ENCODE data around the gene NFIA. TPM values are rescaled to one million over a fixed set of nuclear protein-coding genes. Genes with fewer than 3 reads are reported as not detected.

Gene NFIA
- total and polyA plus RNA-seq, 12 donors: 11.2 to 117 (median 92.5) TPM

GRCh38 chr1:61084491-61085031 is 2.2 kb downstream of the NFIA start:
- H3K27me3 ChIP-seq: no peaks in the 10 kb centered on the region
- peak overlapping the region; percentile 92 to 99 (median 98) for H3K27ac ChIP-seq
- ATAC-seq (no peak), DNase-seq (no peak)
- TF ChIP-seq, protein P1, sequence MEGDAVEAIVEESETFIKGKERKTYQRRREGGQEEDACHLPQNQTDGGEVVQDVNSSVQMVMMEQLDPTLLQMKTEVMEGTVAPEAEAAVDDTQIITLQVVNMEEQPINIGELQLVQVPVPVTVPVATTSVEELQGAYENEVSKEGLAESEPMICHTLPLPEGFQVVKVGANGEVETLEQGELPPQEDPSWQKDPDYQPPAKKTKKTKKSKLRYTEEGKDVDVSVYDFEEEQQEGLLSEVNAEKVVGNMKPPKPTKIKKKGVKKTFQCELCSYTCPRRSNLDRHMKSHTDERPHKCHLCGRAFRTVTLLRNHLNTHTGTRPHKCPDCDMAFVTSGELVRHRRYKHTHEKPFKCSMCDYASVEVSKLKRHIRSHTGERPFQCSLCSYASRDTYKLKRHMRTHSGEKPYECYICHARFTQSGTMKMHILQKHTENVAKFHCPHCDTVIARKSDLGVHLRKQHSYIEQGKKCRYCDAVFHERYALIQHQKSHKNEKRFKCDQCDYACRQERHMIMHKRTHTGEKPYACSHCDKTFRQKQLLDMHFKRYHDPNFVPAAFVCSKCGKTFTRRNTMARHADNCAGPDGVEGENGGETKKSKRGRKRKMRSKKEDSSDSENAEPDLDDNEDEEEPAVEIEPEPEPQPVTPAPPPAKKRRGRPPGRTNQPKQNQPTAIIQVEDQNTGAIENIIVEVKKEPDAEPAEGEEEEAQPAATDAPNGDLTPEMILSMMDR (IDR thresholded peaks at IDR 0.05): no peak
- intact Hi-C loops (cut with DNase I): loop anchor here in 8 of 10 donors (5.0 to 10.0 kb wide), 11 partner anchors 32 to 370 kb away; no protein-coding TSS in a partner anchor
- 9 to 10% methylated on average over 5 of the region's 5 CpGs for WGBS, 2 donors
- peak overlapping the region; percentile 77 to 98 (median 86) for H3K4me3 ChIP-seq
- no peaks in the 10 kb centered on the region for H3K9me3 ChIP-seq
- H3K36me3 ChIP-seq: peaks cover 0 to 17% (median 11%) of the 10 kb centered on the region in 9 donors
- peaks cover under 1 to 73% (median 57%) of the 10 kb centered on the region in 9 donors for H3K4me1 ChIP-seq

DNA sequence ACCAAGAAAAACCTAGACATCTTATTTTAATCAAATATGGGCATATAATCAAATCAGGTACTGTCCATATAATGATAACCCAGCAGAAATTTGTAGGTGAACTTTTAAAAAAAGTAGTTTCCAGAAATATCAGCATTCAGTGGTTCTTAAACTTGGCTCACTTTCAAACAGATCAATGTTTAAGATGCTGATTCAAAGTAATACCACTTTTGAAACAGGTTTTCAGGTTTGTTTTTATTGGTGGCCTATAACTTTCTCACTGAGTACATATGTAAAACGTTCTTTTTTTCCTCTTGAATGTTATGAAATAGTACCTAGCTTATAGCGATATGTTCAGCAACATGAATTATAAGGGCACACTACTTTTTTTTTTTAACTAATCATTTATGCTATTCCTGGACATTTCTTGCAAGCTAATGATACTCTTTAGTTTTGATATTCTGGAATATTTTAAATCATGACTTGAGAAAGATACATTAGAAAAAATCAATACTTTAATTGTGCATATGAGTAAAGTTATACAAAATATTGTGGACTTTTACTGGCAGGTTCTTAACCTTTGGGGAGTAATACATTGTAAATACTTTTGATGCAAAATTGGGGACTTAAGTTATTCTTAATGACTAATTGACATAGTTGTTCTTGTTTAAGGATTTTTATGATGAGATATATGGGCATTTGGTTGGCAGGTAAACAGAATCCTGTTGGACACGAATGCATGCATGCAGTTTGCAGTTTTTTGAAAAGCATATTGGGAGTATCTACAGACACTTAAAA is 3.0 kb downstream of the NFIA start:
- intact Hi-C loops (cut with DNase I): loop anchor here in 6 of 10 donors (5.0 to 10.0 kb wide), 6 partner anchors 33 to 369 kb away; no protein-coding TSS in a partner anchor
- no peaks in the 10 kb centered on the region for H3K9me3 ChIP-seq
- ATAC-seq: no peak
- TF ChIP-seq, protein P1 (IDR thresholded peaks at IDR 0.05): no peak
- H3K4me1 ChIP-seq: peaks cover 0 to 73% (median 57%) of the 10 kb centered on the region in 9 donors
- no peaks in the 10 kb centered on the region for H3K27me3 ChIP-seq
- H3K4me3 ChIP-seq: peak overlapping the region; percentile 77 to 98 (median 86)
- peaks cover 0 to 18% (median 11%) of the 10 kb centered on the region in 9 donors for H3K36me3 ChIP-seq
- DNase-seq: no peak
- peak overlapping the region; percentile 92 to 99 (median 98) for H3K27ac ChIP-seq
- WGBS, 2 donors: 14 to 22% methylated on average over 3 of the region's 3 CpGs

GRCh38 chr1:61085983-61086644 is 3.8 kb downstream of the NFIA start:
- H3K4me3 ChIP-seq: peak overlapping the region; percentile 77 to 98 (median 86)
- H3K27me3 ChIP-seq: no peaks in the 10 kb centered on the region
- 22 to 29% methylated on average over 4 of the region's 4 CpGs for WGBS, 2 donors
- ATAC-seq: no peak
- no peaks in the 10 kb centered on the region for H3K9me3 ChIP-seq
- DNase-seq: no peak
- peaks cover 0 to 19% (median 11%) of the 10 kb centered on the region in 9 donors for H3K36me3 ChIP-seq
- TF ChIP-seq, protein P1 (IDR thresholded peaks at IDR 0.05): no peak
- intact Hi-C loops (cut with DNase I): loop anchor here in 6 of 10 donors (5.0 to 10.0 kb wide), 6 partner anchors 34 to 369 kb away; no protein-coding TSS in a partner anchor
- peak overlapping the region in 9 of 10 donors; percentile 92 to 99 (median 97) for H3K27ac ChIP-seq
- peaks cover 0 to 73% (median 57%) of the 10 kb centered on the region in 9 donors for H3K4me1 ChIP-seq

DNA sequence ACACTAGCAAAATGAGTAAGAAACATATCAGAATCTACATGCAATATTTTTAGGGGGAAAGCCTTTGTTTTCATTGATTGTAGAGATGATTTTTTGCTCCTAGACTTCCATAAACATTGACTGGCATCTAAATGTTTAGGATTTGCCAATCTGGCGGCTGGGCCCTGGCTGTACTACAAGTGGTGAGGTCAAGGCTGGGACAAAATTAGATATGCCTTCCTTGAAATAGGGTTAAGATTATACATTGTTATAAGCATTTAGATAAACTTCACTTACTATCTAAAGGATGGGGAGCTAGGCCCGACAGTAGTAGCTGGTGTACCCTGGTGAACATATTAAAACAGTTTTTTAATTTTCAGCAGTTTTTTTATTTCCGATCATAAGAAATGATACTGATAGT is 5.2 kb downstream of the NFIA start:
- DNase-seq: peak in 1 of 2 donors; percentile 33
- H3K4me1 ChIP-seq: peaks cover 11 to 84% (median 67%) of the 10 kb centered on the region in 9 donors
- no peaks in the 10 kb centered on the region for H3K27me3 ChIP-seq
- ATAC-seq: peak in 1 of 8 donors; percentile 43
- H3K4me3 ChIP-seq: peak overlapping the region in 5 of 10 donors; percentile 82 to 93 (median 86)
- peaks cover 0 to 19% (median 11%) of the 10 kb centered on the region in 9 donors for H3K36me3 ChIP-seq
- H3K27ac ChIP-seq: peak overlapping the region; percentile 16 to 99 (median 96)
- TF ChIP-seq, protein P1 (IDR thresholded peaks at IDR 0.05): no peak
- 41 to 46% methylated on average over 3 of the region's 3 CpGs for WGBS, 2 donors
- H3K9me3 ChIP-seq: no peaks in the 10 kb centered on the region
- intact Hi-C loops (cut with DNase I): loop anchor here in 6 of 10 donors (5.0 to 10.0 kb wide), 6 partner anchors 35 to 367 kb away; no protein-coding TSS in a partner anchor
